Esophagus (tissue), 2 donors: Measurements from ENCODE around the gene PLAAT2. TPM values are rescaled to one million over a fixed set of nuclear protein-coding genes. Genes with fewer than 3 reads are reported as not detected.
"Not testable (repeated sequence)": the region's sequence is repeated elsewhere in the genome, so short reads cannot be mapped to it uniquely, and the experiment has no call there.

Source experiments
- H3K27ac ChIP-seq, 2 donors: one replicate each; pipeline ENCODE4 v1.5.1; 2013; ENCODE audit warnings: low read depth in 2 of 2, mild to moderate bottlenecking in 2 of 2, inconsistent platforms in 1 of 2, low read length in 1 of 2, moderate library complexity in 1 of 2
- H3K27me3 ChIP-seq, 2 donors: one replicate each; pipeline ENCODE4 v1.6.1; 2013; ENCODE audit warnings: low read length in 2 of 2, control low read depth in 1 of 2, mild to moderate bottlenecking in 1 of 2; ENCODE audit not compliant: insufficient read depth in 2 of 2, control insufficient read depth in 1 of 2
- H3K36me3 ChIP-seq, 2 donors: one replicate each; pipeline ENCODE4 v1.6.1; 2013; ENCODE audit warnings: low read length in 1 of 2; ENCODE audit not compliant: control insufficient read depth in 2 of 2, insufficient read depth in 2 of 2
- H3K4me1 ChIP-seq, 2 donors: one replicate each; pipeline ENCODE4 v1.6.1; 2013; ENCODE audit warnings: low read length in 1 of 2; ENCODE audit not compliant: control insufficient read depth in 2 of 2, insufficient read depth in 2 of 2
- H3K4me3 ChIP-seq, 2 donors: one replicate each; pipeline ENCODE4 v1.5.1; 2013; ENCODE audit warnings: low read length in 2 of 2, mild to moderate bottlenecking in 2 of 2, low read depth in 1 of 2, moderate library complexity in 1 of 2
- H3K9me3 ChIP-seq, 2 donors: one replicate each; pipeline ENCODE4 v1.6.1; 2013; ENCODE audit warnings: mild to moderate bottlenecking in 2 of 2, low read depth in 1 of 2, low read length in 1 of 2, moderate library complexity in 1 of 2; ENCODE audit not compliant: control insufficient read depth in 2 of 2, insufficient read depth in 1 of 2
- WGBS, 2 donors: extraction: QIAGEN DNeasy Blood & Tissue Kit; methylation state at CpG; one replicate each; pipeline ENCODE4 v1.1.7; 2013; 5-methylcytosine and 5-hydroxymethylcytosine counted together
- polyA plus RNA-seq, 2 donors: library from polyadenylated mRNA; stranded (reverse); fragments of 200-250 nt; gene quantifications; one replicate each; pipeline ENCODE4 v1.2.3, GENCODE V29; 2013
- donor health status: healthy with polysubstance abuse.
- donor health status: Bipolar disorder and iron deficiency.

PLAAT2 gene
- polyA plus RNA-seq, 2 donors, result 0.22 to 1.3 TPM

- H3K9me3 ChIP-seq, H3K4me3 ChIP-seq, H3K27me3 ChIP-seq, H3K4me1 ChIP-seq, H3K36me3 ChIP-seq, H3K27ac ChIP-seq: not testable (repeated sequence)
- WGBS, 2 donors, result 49 to 54% methylated on average over 7 to 8 of the region's 11 CpGs
These were observed 35.0 kb downstream of the PLAAT2 start for GRCh38 chr11:63528156-63528555.

- Histone ChIP-seq H3K27ac (no peak overlapping the region), H3K27me3 (no peaks in the 10 kb centered on the region)
These were observed 35.5 kb downstream of the PLAAT2 start for GRCh38 chr11:63527667-63528066.

GRCh38 chr11:63523151-63523550, 40.0 kb downstream of the PLAAT2 start:
- Histone ChIP-seq H3K27me3 (no peaks in the 10 kb centered on the region), H3K9me3 (peaks cover 0 to 2% of the 10 kb centered on the region in 2 donors), H3K36me3 (no peaks in the 10 kb centered on the region), H3K4me3 (no peak overlapping the region), H3K27ac (no peak overlapping the region), H3K4me1 (no peaks in the 10 kb centered on the region)
- WGBS, 2 donors, result 70 to 77% methylated on average over 7 of the region's 7 CpGs

More at GRCh38 chr11:63527667-63528066, 35.5 kb downstream of the PLAAT2 start:
- Histone ChIP-seq H3K9me3 (peaks cover 0 to 2% of the 10 kb centered on the region in 2 donors), H3K4me1 (no peaks in the 10 kb centered on the region), H3K36me3 (no peaks in the 10 kb centered on the region), H3K4me3 (no peak overlapping the region)
- 86 to 88% methylated on average over 2 of the region's 2 CpGs for WGBS, 2 donors

GRCh38 chr11:63521896-63522295, 41.3 kb downstream of the PLAAT2 start:
- peaks cover 0 to 2% of the 10 kb centered on the region in 2 donors for H3K9me3 ChIP-seq
- H3K36me3 ChIP-seq, result no peaks in the 10 kb centered on the region
- no peak overlapping the region for H3K4me3 ChIP-seq
- H3K27ac ChIP-seq, result no peak overlapping the region
- WGBS, 2 donors, result 89 to 98% methylated on average over 2 of the region's 2 CpGs
- no peaks in the 10 kb centered on the region for H3K4me1 ChIP-seq
- no peaks in the 10 kb centered on the region for H3K27me3 ChIP-seq

GRCh38 chr11:63520606-63521170, 42.5 kb downstream of the PLAAT2 start:
- peaks cover 0 to 2% of the 10 kb centered on the region in 2 donors for H3K9me3 ChIP-seq
- no peak overlapping the region for H3K4me3 ChIP-seq
- no peaks in the 10 kb centered on the region for H3K36me3 ChIP-seq
- H3K27ac ChIP-seq, result no peak overlapping the region
- no peaks in the 10 kb centered on the region for H3K4me1 ChIP-seq
- 84 to 86% methylated on average over 5 of the region's 5 CpGs for WGBS, 2 donors
- no peaks in the 10 kb centered on the region for H3K27me3 ChIP-seq

- Histone ChIP-seq H3K4me3 (no peak overlapping the region), H3K9me3 (peaks cover 0 to 2% of the 10 kb centered on the region in 2 donors), H3K4me1 (no peaks in the 10 kb centered on the region), H3K27me3 (no peaks in the 10 kb centered on the region), H3K27ac (no peak overlapping the region), H3K36me3 (no peaks in the 10 kb centered on the region)
- 33 to 41% methylated on average over 1 of the region's 1 CpG for WGBS, 2 donors
These were observed 44.6 kb downstream of the PLAAT2 start for GRCh38 chr11:63518548-63518947.

GRCh38 chr11:63517156-63517555, 46.0 kb downstream of the PLAAT2 start:
- H3K9me3 ChIP-seq, result no peaks in the 10 kb centered on the region
- no peaks in the 10 kb centered on the region for H3K36me3 ChIP-seq
- no peaks in the 10 kb centered on the region for H3K27me3 ChIP-seq
- no peak overlapping the region for H3K4me3 ChIP-seq
- WGBS, 2 donors, result 94 to 97% methylated on average over 5 of the region's 5 CpGs
- no peaks in the 10 kb centered on the region for H3K4me1 ChIP-seq
- H3K27ac ChIP-seq, result no peak overlapping the region

GRCh38 chr11:63516109-63516508, 47.1 kb downstream of the PLAAT2 start:
- Histone ChIP-seq H3K27me3 (no peaks in the 10 kb centered on the region), H3K4me1 (no peaks in the 10 kb centered on the region), H3K36me3 (no peaks in the 10 kb centered on the region), H3K9me3 (no peaks in the 10 kb centered on the region), H3K27ac (no peak overlapping the region), H3K4me3 (no peak overlapping the region)
- WGBS, 2 donors, result 96 to 97% methylated on average over 6 of the region's 6 CpGs

GRCh38 chr11:63512816-63513215, 50.4 kb downstream of the PLAAT2 start:
- H3K27me3 ChIP-seq, result no peaks in the 10 kb centered on the region
- 91 to 92% methylated on average over 7 of the region's 7 CpGs for WGBS, 2 donors

GRCh38 chr11:63511048-63511748, 52.0 kb downstream of the PLAAT2 start:
- no peaks in the 10 kb centered on the region for H3K36me3 ChIP-seq
- no peak overlapping the region for H3K27ac ChIP-seq
- H3K9me3 ChIP-seq, result no peaks in the 10 kb centered on the region
- 74 to 85% methylated on average over 11 of the region's 11 CpGs for WGBS, 2 donors
- H3K4me1 ChIP-seq, result no peaks in the 10 kb centered on the region
- H3K4me3 ChIP-seq, result no peak overlapping the region
- H3K27me3 ChIP-seq, result no peaks in the 10 kb centered on the region

More at GRCh38 chr11:63512816-63513215, 50.4 kb downstream of the PLAAT2 start:
- H3K9me3 ChIP-seq, result no peaks in the 10 kb centered on the region
- H3K36me3 ChIP-seq, result no peaks in the 10 kb centered on the region
- no peak overlapping the region for H3K27ac ChIP-seq
- no peak overlapping the region for H3K4me3 ChIP-seq
- no peaks in the 10 kb centered on the region for H3K4me1 ChIP-seq
